GM10248 (cell line): Measurements from ENCODE around the gene ZP1.

Experiments
- CTCF ChIA-PET: fragments of 300-600 bp; sonication (Branson Sonifier 250); formaldehyde crosslinking; extraction: SDS; loops from one replicate; lab custom pipeline; 2021; ENCODE audit warnings: antibody characterized with exemption; lab: Yijun Ruan, JAX
- POLR2A ChIA-PET: fragments of 350-650 bp; sonication (Branson Sonifier 250); formaldehyde crosslinking; extraction: SDS; loops from one replicate; lab custom pipeline; 2020; ENCODE audit warnings: antibody characterized with exemption; lab: Yijun Ruan, JAX
- DNase-seq: peaks from one replicate; pipeline ENCODE4 v3.0.0; 2012; ENCODE audit errors: extremely low spot score
- TF ChIP-seq, protein P1 (sequence below): IDR thresholded peaks from 2 replicates; pipeline ENCODE4 v1.5.1; 2012; ENCODE audit warnings: mild to moderate bottlenecking, low read depth; ENCODE audit errors: extremely low read depth, missing control alignments, control extremely low read depth

ZP1 gene

DNA sequence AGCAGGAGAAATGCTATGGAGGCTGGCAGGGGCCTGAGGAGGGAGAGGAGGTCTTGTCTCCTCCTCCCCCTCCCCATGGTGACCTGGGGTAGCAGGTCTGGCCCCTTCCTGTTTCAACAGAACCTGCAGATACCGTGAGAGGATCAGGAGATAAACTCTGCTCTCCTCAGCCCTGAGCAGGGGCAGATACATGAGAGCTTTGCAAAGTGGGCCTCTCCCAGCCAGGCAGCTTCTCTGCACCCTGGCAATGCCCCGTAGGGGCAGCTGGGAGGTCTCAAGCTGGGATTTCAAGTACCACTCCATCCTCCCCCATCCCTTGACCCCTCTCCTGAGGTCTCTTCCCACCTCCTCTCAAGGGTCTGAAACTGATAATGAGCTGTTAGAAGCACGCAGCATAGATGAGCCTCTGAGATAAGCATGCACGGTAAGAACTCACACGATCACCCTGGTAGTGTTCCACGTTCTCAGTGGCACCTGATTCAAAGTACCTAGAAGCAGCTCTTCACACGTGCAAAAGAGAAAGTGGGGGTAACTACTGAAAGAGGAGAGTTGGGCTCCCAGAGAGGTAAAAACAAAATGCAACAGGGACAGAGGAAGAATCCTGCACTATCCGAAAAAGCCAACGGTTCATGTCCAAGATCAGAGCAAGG lies 30.4 kb upstream of the ZP1 start:
- POLR2A ChIA-PET, result no interaction called here
- TF ChIP-seq, protein P1, sequence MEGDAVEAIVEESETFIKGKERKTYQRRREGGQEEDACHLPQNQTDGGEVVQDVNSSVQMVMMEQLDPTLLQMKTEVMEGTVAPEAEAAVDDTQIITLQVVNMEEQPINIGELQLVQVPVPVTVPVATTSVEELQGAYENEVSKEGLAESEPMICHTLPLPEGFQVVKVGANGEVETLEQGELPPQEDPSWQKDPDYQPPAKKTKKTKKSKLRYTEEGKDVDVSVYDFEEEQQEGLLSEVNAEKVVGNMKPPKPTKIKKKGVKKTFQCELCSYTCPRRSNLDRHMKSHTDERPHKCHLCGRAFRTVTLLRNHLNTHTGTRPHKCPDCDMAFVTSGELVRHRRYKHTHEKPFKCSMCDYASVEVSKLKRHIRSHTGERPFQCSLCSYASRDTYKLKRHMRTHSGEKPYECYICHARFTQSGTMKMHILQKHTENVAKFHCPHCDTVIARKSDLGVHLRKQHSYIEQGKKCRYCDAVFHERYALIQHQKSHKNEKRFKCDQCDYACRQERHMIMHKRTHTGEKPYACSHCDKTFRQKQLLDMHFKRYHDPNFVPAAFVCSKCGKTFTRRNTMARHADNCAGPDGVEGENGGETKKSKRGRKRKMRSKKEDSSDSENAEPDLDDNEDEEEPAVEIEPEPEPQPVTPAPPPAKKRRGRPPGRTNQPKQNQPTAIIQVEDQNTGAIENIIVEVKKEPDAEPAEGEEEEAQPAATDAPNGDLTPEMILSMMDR, result no peak
- CTCF ChIA-PET, result interaction anchor here (1.1 to 3.8 kb wide), 8 partner anchors 9 to 549 kb away, joined by 3 to 14 read pairs (median 4); no protein-coding TSS in a partner anchor
- DNase-seq, result no peak

DNA sequence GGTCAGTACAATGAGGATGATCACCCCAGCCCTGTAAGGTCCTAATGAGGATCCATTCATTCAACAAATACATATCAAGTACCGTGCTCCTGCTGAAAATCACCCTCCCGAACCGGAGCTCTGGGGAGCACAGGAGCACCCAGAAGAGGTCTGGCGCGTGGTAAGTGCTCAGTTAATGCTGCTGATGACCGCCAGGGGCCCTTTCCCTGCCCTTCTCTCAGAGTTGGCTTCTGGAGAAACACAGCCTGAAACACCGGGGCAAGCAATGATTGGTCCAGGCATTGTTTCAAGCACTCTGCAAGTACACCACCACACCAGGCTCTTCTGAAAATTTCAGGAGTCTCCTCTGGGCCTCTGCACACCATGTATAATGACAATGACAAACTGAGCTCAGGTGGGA lies 29.2 kb upstream of the ZP1 start:
- TF ChIP-seq, protein P1, result no peak
- ChIA-PET CTCF (interaction anchor here (0.8 to 3.4 kb wide), 8 partner anchors 10 to 548 kb away, joined by 3 to 11 read pairs (median 3); no protein-coding TSS in a partner anchor), POLR2A (no interaction called here)
- DNase-seq, result no peak

DNA sequence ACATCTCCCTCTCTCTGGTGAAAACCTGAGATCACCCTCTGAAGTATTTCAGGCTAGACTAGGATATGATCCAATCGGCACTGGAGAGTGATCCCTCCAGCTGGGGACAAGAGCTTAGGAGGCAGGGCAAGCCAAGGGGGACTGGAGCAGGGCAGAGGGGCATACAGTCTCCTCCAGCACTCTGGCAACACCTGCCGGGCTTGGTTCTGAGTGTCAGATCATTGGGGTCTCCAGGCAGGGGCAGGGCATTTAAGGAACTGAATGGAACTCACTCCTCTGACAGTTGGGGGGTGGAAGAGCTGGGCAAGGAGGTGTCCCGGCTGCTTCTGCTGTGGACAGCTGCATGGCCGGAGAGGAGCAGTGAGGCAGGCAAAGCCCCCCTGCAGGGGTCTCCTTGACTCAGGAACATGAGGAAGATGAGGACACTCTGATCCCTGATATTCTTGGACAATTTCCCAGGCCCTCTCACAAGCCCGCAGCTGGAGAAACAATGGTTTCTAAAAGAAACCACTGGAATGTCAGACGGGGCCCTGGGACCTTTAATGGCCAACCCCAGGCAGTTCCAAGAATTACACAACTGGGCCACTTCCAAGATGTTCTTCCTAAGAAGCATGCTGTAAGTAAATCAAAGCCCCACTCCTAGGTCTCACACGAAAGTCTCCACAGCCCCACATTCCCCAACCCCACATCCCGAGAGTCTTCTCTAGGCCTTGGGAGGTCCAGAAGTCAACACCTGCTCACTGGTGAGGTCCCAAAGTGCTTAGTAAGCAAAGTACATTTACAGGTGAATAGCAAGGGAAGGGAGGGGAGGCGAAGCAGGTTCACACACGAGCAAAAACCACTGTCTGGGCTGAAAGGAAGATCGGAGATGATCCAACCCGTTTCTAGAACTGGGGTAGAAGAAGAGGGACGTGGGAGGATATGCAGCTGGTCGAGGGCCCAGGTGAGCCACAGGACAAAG lies 26.6 kb upstream of the ZP1 start:
- no peak for DNase-seq
- ChIA-PET POLR2A (interaction anchor here (0.8 kb wide), 1 partner anchor 73 kb away, joined by 3 read pairs; the partner anchor contains the start of gene TMEM109), CTCF (interaction anchor here (1.0 to 4.6 kb wide), 5 partner anchors 9 to 346 kb away, joined by 3 to 42 read pairs (median 3); no protein-coding TSS in a partner anchor)
- TF ChIP-seq, protein P1, result no peak

DNA sequence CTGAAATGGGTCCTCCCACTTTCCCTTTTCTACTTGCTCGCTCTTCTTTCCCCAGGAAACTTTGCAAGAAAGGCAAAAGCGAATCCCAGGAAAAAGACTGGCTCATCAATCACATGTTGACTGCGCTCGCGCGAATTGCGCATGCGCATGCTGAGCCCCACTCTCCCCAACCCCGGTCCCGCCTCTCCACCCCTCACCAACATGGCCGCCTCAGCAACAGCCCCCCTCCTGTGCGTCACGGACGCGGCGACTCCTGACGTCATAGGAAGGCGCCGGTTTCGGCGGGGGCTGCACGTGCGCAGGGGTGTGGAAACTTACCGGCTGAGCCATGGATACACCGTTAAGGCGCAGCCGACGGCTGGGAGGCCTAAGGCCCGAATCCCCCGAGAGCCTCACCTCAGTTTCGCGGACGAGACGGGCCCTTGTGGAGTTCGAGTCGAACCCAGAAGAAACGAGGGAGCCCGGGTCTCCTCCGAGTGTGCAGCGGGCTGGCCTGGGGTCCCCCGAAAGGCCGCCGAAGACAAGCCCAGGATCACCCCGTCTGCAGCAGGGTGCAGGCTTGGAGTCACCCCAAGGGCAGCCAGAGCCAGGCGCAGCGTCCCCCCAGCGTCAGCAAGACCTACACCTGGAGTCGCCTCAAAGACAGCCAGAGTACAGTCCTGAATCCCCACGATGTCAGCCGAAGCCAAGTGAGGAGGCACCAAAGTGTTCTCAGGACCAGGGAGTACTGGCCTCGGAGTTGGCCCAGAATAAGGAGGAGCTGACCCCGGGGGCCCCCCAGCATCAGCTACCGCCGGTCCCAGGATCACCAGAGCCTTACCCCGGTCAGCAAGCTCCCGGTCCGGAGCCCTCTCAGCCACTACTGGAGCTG lies 25.3 kb upstream of the ZP1 start, which contains the start of gene CCDC86:
Gene CCDC86, plus strand, starts transcription at position 317 of the 871 bp plus-strand sequence. Its CDS starts 12 bp downstream, at position 329.
- TF ChIP-seq, protein P1, result no peak
- POLR2A ChIA-PET, result interaction anchor here (0.6 kb wide), 1 partner anchor 1211 kb away, joined by 6 read pairs; no protein-coding TSS in a partner anchor
- CTCF ChIA-PET, result interaction anchor here (1.0 to 4.6 kb wide), 9 partner anchors 9 to 79 kb away, joined by 3 to 42 read pairs (median 3); no protein-coding TSS in a partner anchor
- peak; percentile 100 for DNase-seq

DNA sequence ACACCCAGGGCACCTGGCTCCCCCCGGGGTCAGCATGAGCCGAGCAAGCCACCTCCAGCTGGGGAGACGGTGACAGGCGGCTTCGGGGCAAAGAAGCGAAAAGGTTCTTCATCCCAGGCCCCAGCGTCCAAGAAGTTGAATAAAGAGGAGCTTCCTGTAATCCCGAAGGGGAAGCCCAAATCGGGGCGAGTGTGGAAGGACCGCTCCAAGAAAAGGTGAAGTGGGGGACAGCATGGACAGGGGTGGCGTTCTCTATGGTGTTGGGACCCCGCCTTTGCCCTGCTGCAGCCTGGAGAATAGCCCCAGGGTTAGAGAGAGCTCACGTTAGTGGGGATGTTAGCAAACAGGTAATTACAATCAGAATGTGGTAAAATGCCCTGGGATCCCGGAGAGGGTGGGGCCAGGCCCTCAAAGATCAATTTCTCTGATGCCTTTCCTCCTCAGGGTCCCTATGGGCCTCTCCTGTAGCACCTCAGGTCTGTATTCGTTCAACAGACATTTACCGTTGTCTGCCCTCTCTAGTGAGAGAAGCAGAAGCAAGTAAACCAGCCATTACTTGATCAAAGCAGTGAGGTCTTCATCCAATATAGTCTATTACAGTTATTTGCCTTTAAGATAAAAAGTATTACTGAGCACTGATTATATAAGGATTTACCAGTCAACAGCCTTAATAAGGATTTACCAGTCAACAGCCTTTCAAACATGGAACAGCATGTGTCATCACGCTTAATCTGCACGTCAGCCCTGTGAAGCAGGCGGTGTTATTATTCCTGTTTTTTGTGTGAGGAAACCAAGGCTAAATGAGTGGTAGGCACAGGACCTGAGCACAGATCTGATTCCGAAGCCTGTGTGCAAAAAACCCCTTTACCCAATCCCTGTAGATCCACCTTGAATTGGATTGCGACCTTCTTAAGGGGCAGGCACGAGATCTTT lies 24.4 kb upstream of the ZP1 start:
- no peak for DNase-seq
- TF ChIP-seq, protein P1, result no peak
- ChIA-PET POLR2A (interaction anchor here (0.5 to 0.6 kb wide), 2 partner anchors 14 to 1212 kb away, joined by 4 to 6 read pairs; no protein-coding TSS in a partner anchor), CTCF (interaction anchor here (1.0 to 4.6 kb wide), 11 partner anchors 8 to 77 kb away, joined by 3 to 42 read pairs (median 3); no protein-coding TSS in a partner anchor)
